HepG2 (cell line): Measurements from ENCODE around the gene PCIF1. TPM values are rescaled to one million over a fixed set of nuclear protein-coding genes. Genes with fewer than 3 reads are reported as not detected.
A peak's percentile ranks its signal among the peaks of the same experiment; 100 is the strongest.

Experiments
- ARNT ChIP-seq: fragments of 450-650 bp; IDR thresholded peaks from 2 replicates; pipeline ENCODE4 v1.6.1; 2017
- DPF2 ChIP-seq: sonication (generic); formaldehyde crosslinking; IDR thresholded peaks from 2 replicates; pipeline ENCODE4 v1.4.0; 2020; ENCODE audit warnings: mild to moderate bottlenecking, low read depth, missing genetic modification reagents, borderline replicate concordance
- FOXC1 ChIP-seq: sonication (generic); formaldehyde crosslinking; IDR thresholded peaks from 2 replicates; pipeline ENCODE4 v1.8.0; 2022; ENCODE audit warnings: mild to moderate bottlenecking, missing genetic modification reagents, borderline replicate concordance
- HNRNPUL1 ChIP-seq: fragments of 200-400 bp; formaldehyde crosslinking; IDR thresholded peaks from 2 replicates; pipeline ENCODE4 v1.6.1; 2017; ENCODE audit warnings: low read depth, mild to moderate bottlenecking, low read length, moderate library complexity
- NR2C2 ChIP-seq: sonication (generic); formaldehyde crosslinking; IDR thresholded peaks from 2 replicates; pipeline ENCODE4 v1.4.0; 2020; ENCODE audit warnings: missing genetic modification reagents, mild to moderate bottlenecking, moderate library complexity, borderline replicate concordance
- SRSF9 ChIP-seq: fragments of 200-400 bp; formaldehyde crosslinking; IDR thresholded peaks from 2 replicates; pipeline ENCODE4 v1.6.1; 2018; ENCODE audit warnings: borderline replicate concordance, mild to moderate bottlenecking, low read depth, low read length; ENCODE audit not compliant: insufficient read depth, poor library complexity, severe bottlenecking
- YEATS4 ChIP-seq: sonication (generic); formaldehyde crosslinking; IDR thresholded peaks from 2 replicates; pipeline ENCODE4 v1.4.0; 2020; ENCODE audit warnings: missing genetic modification reagents, borderline replicate concordance
- ZBTB3 ChIP-seq: sonication (generic); formaldehyde crosslinking; IDR thresholded peaks from 2 replicates; pipeline ENCODE4 v1.4.0; 2020; ENCODE audit warnings: low read depth, mild to moderate bottlenecking, moderate library complexity, missing genetic modification reagents, borderline replicate concordance
- ZNF260 ChIP-seq: sonication (generic); formaldehyde crosslinking; IDR thresholded peaks from 2 replicates; pipeline ENCODE4 v1.4.0; 2020; ENCODE audit warnings: missing genetic modification reagents, low read depth, mild to moderate bottlenecking, borderline replicate concordance
- ZNF317 ChIP-seq: sonication (generic); formaldehyde crosslinking; IDR thresholded peaks from 2 replicates; pipeline ENCODE4 v1.5.0; 2020; ENCODE audit warnings: mild to moderate bottlenecking, missing genetic modification reagents
- ZNF468 ChIP-seq: sonication (generic); formaldehyde crosslinking; IDR thresholded peaks from 2 replicates; pipeline ENCODE4 v1.8.0; 2022; ENCODE audit warnings: mild to moderate bottlenecking, moderate library complexity, missing genetic modification reagents
- ZNF788 ChIP-seq: sonication (generic); formaldehyde crosslinking; IDR thresholded peaks from 2 replicates; pipeline ENCODE4 v1.5.0; 2020; ENCODE audit warnings: mild to moderate bottlenecking, missing genetic modification reagents, borderline replicate concordance
- ZNF83 ChIP-seq: sonication (generic); formaldehyde crosslinking; IDR thresholded peaks from 2 replicates; pipeline ENCODE4 v1.4.0; 2020; ENCODE audit warnings: missing genetic modification reagents, mild to moderate bottlenecking, borderline replicate concordance
- polyA plus RNA-seq, 8 experiments: library from polyadenylated mRNA; depleted of rRNA in 3 of 8; stranded (reverse) in 7 of 8; unstranded in 1 of 8; fragments of >200 nt; fragmentation: Illumina TruSeq in 4 of 8; extraction: Trizol in 4 of 8; gene quantifications; 2 replicates each; pipeline versions ENCODE4 v1.2.1 to v1.2.3, GENCODE V29; 2011 to 2016; ENCODE audit warnings: low read depth in 4 of 8, missing spikeins in 1 of 8, mixed read lengths in 1 of 8; ENCODE audit not compliant: insufficient read depth in 1 of 8
- total RNA-seq, 5 experiments: library from RNA; depleted of rRNA; stranded (reverse); fragments of >200 nt; fragmentation: Illumina TruSeq; extraction: Trizol; gene quantifications; 2 replicates each; pipeline ENCODE4 v1.2.3, GENCODE V29; 2016; ENCODE audit warnings: low read depth in 1 of 5
- TF ChIP-seq, protein P1 (sequence below): sonication (generic); formaldehyde crosslinking; IDR thresholded peaks from 2 replicates; pipeline ENCODE4 v1.4.0; 2020; ENCODE audit warnings: missing genetic modification reagents, low read depth, mild to moderate bottlenecking, borderline replicate concordance
- TF ChIP-seq, protein P2 (sequence below): sonication (generic); formaldehyde crosslinking; IDR thresholded peaks from 2 replicates; pipeline ENCODE4 v1.4.0; 2020; ENCODE audit warnings: mild to moderate bottlenecking, missing genetic modification reagents
- TF ChIP-seq, protein P3 (sequence below): IDR thresholded peaks from 2 replicates; pipeline ENCODE4 v1.6.1; 2016; ENCODE audit warnings: missing compliant biosample characterization, missing genetic modification reagents, borderline replicate concordance

PCIF1 gene
- total and polyA plus RNA-seq, 2 of the 13 experiments (the other 11 are each of a cell fraction or from before 2014, with no cell fraction given): 20.9 to 24.4 TPM

DNA sequence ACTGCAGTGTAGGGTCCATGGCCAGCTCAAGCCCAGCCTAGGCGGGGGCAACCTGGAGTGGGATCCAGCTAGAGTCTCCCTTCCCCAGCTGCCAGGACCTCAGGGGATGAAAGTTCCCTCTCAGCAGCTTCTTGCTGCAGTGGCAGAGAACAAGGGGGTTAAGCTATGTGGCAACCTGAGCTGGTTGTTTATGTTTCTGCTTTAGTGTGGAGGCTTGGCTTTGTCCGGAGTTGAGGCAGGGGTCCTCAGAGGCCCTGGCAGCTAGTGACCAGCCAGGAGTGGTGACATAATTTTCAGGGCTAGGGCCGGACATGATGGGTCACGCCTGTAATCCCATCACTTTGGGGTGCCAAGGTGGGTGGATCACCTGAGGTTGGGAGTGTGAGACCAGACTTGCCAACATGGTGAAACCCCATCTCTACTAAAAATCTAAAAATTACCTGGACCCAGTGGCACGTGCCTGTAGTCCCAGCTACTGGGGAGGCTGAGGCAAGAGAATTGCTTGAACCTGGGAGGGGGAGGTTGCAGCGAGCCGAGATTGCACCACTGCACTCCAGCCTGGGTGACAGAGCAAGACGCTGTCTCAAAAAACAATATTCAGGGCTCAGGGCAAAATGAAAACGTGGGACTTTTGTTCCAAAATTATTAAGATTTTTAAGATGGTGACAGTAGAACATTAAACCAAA, 8.5 kb upstream of the PCIF1 start (continued):
- no peak for TF ChIP-seq ZBTB3 (CRISPR knock-in tag)
- no peak for TF ChIP-seq ZNF83 (CRISPR knock-in tag)
- TF ChIP-seq ZNF788 (CRISPR knock-in tag): peak; percentile 18; the same call in 1 of the 2 replicates
- TF ChIP-seq DPF2: no peak
- TF ChIP-seq ARNT: no peak
- no peak for TF ChIP-seq FOXC1
- TF ChIP-seq, protein P1, sequence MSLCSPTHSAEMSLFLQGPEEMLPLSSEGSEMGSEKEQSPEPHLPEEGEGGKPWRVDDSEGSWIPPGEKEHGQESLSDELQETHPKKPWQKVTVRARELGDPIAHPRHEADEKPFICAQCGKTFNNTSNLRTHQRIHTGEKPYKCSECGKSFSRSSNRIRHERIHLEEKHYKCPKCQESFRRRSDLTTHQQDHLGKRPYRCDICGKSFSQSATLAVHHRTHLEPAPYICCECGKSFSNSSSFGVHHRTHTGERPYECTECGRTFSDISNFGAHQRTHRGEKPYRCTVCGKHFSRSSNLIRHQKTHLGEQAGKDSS (CRISPR knock-in tag): no peak
- no peak for TF ChIP-seq HNRNPUL1
- TF ChIP-seq ZNF317 (CRISPR knock-in tag): no peak
- no peak for TF ChIP-seq SRSF9
- TF ChIP-seq, protein P2, sequence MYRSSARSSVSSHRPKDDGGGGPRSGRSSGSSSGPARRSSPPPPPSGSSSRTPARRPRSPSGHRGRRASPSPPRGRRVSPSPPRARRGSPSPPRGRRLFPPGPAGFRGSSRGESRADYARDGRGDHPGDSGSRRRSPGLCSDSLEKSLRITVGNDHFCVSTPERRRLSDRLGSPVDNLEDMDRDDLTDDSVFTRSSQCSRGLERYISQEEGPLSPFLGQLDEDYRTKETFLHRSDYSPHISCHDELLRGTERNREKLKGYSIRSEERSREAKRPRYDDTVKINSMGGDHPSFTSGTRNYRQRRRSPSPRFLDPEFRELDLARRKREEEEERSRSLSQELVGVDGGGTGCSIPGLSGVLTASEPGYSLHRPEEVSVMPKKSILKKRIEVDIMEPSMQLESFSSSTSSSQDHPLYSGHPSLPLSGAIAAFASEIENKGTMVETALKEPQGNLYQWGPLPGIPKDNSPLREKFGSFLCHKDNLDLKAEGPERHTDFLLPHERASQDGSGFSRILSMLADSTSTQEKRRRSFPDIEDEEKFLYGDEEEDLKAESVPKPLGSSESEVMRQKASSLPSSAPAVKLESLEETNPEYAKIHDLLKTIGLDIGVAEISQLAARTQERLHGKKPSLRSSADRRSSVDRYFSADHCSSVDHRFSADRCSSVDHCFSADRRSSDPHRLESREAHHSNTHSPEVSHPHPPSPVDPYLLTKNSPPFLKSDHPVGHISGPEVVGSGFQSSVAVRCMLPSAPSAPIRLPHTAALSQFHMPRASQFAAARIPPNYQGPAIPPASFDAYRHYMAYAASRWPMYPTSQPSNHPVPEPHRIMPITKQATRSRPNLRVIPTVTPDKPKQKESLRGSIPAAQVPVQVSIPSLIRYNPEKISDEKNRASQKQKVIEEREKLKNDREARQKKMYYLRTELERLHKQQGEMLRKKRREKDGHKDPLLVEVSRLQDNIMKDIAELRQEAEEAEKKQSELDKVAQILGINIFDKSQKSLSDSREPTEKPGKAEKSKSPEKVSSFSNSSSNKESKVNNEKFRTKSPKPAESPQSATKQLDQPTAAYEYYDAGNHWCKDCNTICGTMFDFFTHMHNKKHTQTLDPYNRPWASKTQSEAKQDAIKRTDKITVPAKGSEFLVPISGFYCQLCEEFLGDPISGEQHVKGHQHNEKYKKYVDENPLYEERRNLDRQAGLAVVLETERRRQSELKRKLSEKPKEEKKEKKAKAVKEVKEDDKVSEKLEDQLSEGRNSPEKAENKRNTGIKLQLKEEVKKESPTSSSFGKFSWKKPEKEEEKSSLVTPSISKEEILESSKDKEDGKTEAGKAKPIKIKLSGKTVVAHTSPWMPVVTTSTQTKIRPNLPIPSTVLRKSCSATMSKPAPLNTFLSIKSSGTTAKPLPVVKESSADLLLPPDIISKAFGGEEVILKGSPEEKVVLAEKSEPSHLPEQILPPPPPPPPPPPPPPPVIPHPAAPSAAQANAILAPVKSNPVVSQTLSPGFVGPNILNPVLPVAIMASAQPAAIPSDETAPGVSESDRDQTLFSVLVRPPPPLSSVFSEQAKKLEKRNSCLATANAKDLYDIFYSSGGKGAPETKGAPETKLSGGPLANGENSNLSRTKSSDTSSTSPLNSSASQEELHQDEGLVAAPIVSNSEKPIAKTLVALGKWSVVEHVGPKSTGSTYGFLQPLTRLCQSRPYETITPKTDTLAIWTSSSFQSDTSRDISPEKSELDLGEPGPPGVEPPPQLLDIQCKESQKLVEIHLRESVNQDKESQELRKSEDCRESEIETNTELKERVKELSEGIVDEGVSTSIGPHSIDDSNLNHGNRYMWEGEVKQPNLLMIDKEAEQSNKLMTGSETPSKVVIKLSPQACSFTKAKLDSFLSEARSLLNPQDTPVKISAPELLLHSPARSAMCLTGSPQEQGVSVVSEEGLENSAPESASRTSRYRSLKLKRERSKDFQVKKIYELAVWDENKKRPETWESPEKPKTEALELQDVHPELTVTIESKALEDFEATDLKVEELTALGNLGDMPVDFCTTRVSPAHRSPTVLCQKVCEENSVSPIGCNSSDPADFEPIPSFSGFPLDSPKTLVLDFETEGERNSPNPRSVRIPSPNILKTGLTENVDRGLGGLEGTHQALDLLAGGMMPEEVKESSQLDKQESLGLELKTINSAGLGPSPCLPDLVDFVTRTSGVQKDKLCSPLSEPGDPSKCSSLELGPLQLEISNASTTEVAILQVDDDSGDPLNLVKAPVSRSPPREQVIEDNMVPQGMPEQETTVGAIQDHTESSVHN (CRISPR knock-in tag): no peak
- TF ChIP-seq NR2C2 (CRISPR knock-in tag): no peak
- TF ChIP-seq ZNF260: no peak
- peak; percentile 29; the same call in 1 of the 2 replicates for TF ChIP-seq YEATS4 (CRISPR knock-in tag)
- TF ChIP-seq, protein P3, sequence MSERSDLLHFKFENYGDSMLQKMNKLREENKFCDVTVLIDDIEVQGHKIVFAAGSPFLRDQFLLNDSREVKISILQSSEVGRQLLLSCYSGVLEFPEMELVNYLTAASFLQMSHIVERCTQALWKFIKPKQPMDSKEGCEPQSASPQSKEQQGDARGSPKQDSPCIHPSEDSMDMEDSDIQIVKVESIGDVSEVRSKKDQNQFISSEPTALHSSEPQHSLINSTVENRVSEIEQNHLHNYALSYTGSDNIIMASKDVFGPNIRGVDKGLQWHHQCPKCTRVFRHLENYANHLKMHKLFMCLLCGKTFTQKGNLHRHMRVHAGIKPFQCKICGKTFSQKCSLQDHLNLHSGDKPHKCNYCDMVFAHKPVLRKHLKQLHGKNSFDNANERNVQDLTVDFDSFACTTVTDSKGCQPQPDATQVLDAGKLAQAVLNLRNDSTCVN (CRISPR knock-in tag): peak; percentile 11; the same call in 1 of the 2 replicates
- no peak for TF ChIP-seq ZNF468 (CRISPR knock-in tag)
